ENCODE data around the gene TADA3. TPM values are rescaled to one million over a fixed set of nuclear protein-coding genes. Genes with fewer than 3 reads are reported as not detected.

The TADA3 gene
- total and polyA plus RNA-seq, 9 of the 15 experiments (the other 6 are each of a cell fraction or from before 2014, with no cell fraction given), result 4.1 to 110 (median 74.8) TPM

DNA sequence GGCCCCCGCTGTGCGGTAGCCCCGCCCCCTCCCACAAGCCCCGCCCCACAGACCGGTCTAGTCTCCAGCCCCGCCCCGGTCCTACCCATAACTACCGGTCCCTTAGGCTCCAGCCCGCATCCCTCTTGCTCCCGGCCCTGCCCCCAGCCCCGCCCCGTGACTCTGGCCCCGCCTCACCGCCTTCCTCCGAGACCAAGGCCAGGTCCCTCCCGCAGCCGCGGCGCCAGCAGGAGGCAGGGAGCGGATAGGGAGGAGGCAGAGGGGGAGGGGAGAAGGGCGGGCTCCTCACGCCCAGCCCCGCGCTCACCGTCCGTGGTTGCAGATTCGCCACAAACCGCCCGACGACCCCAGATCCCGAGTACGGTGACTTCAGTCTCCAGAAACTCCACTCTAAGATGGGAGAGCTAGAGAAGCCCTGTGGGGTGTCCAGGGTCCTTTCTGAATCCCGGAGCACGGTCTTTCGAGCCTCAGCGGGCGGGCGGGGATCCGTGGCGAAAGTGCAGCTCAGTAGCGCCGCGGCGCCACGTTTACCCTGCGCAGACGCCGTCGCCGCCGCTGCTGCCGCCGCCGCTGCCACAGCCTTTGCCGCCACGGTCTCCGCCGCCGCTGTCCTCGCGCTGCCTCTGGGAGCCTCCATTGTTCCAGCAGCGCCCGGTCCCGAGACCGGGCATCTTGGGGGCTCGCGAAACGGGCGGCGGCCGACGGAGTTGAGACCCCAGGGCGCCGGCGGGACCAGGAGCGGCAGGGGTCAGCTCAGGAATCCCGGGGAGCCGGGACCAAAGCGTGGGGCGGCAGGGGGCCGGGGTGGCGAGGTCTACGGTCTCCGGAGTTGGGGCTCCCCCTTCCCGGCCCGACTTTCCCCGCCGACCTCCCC, 60.8 kb downstream of the TADA3 start, which contains the start of gene BRPF1 (continued):
- no peak for TF ChIP-seq ZNF143 (CRISPR knock-in tag; IDR thresholded peaks at IDR 0.05)
- no peak for TF ChIP-seq NFE2L1 (tag; IDR thresholded peaks at IDR 0.05; ENCODE audit: borderline replicate concordance, low read depth)
- peak; percentile 9; the same call in 1 of the 2 replicates for TF ChIP-seq KDM2B (CRISPR knock-in tag; IDR thresholded peaks at IDR 0.05)
- TF ChIP-seq KAT2B (IDR thresholded peaks at IDR 0.05; ENCODE audit: low read depth, low read length), result no peak
- peak; percentile 93 for TF ChIP-seq ZZZ3 (IDR thresholded peaks at IDR 0.05)
- TF ChIP-seq FOXA1 (IDR thresholded peaks at IDR 0.05; ENCODE audit: borderline replicate concordance), result no peak
- no peak for TF ChIP-seq ZNF444 (CRISPR knock-in tag; IDR thresholded peaks at IDR 0.05)
- TF ChIP-seq JUND (IDR thresholded peaks at IDR 0.05; ENCODE audit: borderline replicate concordance, low read depth, low read length), result 0 out of 2 replicates have a peak, but pooled peaks have one; percentile 31
- 0 out of 3 replicates have a peak, but pooled peaks have one; percentile 38 for TF ChIP-seq JUND (tag; IDR thresholded peaks at IDR 0.05; ENCODE audit: borderline replicate concordance, low read depth, low read length)
- TF ChIP-seq TEAD1 (CRISPR knock-in tag; IDR thresholded peaks at IDR 0.05), result peak; percentile 46 to 75; a peak in 1 of 4 replicates
- TF ChIP-seq, protein P1, sequence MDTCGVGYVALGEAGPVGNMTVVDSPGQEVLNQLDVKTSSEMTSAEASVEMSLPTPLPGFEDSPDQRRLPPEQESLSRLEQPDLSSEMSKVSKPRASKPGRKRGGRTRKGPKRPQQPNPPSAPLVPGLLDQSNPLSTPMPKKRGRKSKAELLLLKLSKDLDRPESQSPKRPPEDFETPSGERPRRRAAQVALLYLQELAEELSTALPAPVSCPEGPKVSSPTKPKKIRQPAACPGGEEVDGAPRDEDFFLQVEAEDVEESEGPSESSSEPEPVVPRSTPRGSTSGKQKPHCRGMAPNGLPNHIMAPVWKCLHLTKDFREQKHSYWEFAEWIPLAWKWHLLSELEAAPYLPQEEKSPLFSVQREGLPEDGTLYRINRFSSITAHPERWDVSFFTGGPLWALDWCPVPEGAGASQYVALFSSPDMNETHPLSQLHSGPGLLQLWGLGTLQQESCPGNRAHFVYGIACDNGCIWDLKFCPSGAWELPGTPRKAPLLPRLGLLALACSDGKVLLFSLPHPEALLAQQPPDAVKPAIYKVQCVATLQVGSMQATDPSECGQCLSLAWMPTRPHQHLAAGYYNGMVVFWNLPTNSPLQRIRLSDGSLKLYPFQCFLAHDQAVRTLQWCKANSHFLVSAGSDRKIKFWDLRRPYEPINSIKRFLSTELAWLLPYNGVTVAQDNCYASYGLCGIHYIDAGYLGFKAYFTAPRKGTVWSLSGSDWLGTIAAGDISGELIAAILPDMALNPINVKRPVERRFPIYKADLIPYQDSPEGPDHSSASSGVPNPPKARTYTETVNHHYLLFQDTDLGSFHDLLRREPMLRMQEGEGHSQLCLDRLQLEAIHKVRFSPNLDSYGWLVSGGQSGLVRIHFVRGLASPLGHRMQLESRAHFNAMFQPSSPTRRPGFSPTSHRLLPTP (IDR thresholded peaks at IDR 0.05; ENCODE audit: borderline replicate concordance, extremely low read depth, insufficient read length), result no peak
- TF ChIP-seq TEAD2 (tag; IDR thresholded peaks at IDR 0.05), result no peak
- peak in 1 of 2 experiments; percentile 20; a peak in 1 of 4 replicates for TF ChIP-seq KDM4B (IDR thresholded peaks at IDR 0.05; ENCODE audit: borderline replicate concordance in 2 of 2, low read depth in 1 of 2)
- peak; percentile 98 for TF ChIP-seq RBBP5 (IDR thresholded peaks at IDR 0.05; ENCODE audit: borderline replicate concordance, insufficient read depth, low read length, poor library complexity, severe bottlenecking)
- TF ChIP-seq ZNF324 (CRISPR knock-in tag; IDR thresholded peaks at IDR 0.05), result no peak
- TF ChIP-seq BRF1 (IDR thresholded peaks at IDR 0.05; ENCODE audit: borderline replicate concordance, extremely low read depth, insufficient read length), result no peak
- TF ChIP-seq HDGF (IDR thresholded peaks at IDR 0.05), result peak; percentile 12; the same call in 1 of the 2 replicates
- TF ChIP-seq RBM15 (IDR thresholded peaks at IDR 0.05; ENCODE audit: insufficient read depth, low read length), result no peak
- TF ChIP-seq DACH1 (IDR thresholded peaks at IDR 0.05; ENCODE audit: partially characterized antibody), result no peak
- peak; percentile 75 for TF ChIP-seq POLR2AphosphoS5 (IDR thresholded peaks at IDR 0.05; ENCODE audit: control insufficient read depth, insufficient read depth, low read depth, low read length)
- no peak for TF ChIP-seq GATA2 (CRISPR knock-in tag; IDR thresholded peaks at IDR 0.05)
- TF ChIP-seq STAG1 (CRISPR knock-in tag; IDR thresholded peaks at IDR 0.05; ENCODE audit: borderline replicate concordance), result no peak
- TF ChIP-seq SIRT6 (IDR thresholded peaks at IDR 0.05; ENCODE audit: low read depth, low read length), result no peak
- no peak for TF ChIP-seq IRF2 (CRISPR knock-in tag; IDR thresholded peaks at IDR 0.05)
- no peak for TF ChIP-seq FOXK2 (conservative IDR thresholded peaks at IDR 0.05 in 1 of 2, IDR thresholded peaks at IDR 0.05 in 1 of 2; ENCODE audit: low read depth in 2 of 2)
- peak; percentile 93 for TF ChIP-seq E2F3 (CRISPR knock-in tag; IDR thresholded peaks at IDR 0.05)

All from K562 (cell line).